Liver (tissue), 3 donors: ENCODE measurements around the gene TMEM190.

Experiments
- CTCF ChIP-seq: fragments of 150-350 bp; IDR thresholded peaks from 2 replicates; pipeline ENCODE4 v1.5.1; 2017; ENCODE audit warnings: improper control_type of control experiment, low read depth, low read length; ENCODE audit not compliant: missing input control
- RAD21 ChIP-seq, 2 donors: IDR thresholded peaks; 2 replicates each; pipeline ENCODE4 v1.6.1; 2016; ENCODE audit warnings: antibody characterized with exemption in 2 of 2, mild to moderate bottlenecking in 2 of 2
- SP1 ChIP-seq: IDR thresholded peaks from 2 replicates; pipeline ENCODE4 v1.6.1; 2018; ENCODE audit warnings: antibody characterized with exemption, mild to moderate bottlenecking
- donor health status: healthy.
- donor health status: healthy.

- TF ChIP-seq CTCF (no peak), RAD21 (IDR thresholded peaks at IDR 0.05) (no peak), SP1 (no peak)
These were observed 13.8 kb downstream of the TMEM190 start for GRCh38 chr19:55390461-55390880.
